22Rv1 (cell line): Measurements from ENCODE around the gene PCDHGA6.

Experiments used
- CTCF ChIP-seq: fragments of 450-650 bp; IDR thresholded peaks from 2 replicates; pipeline ENCODE4 v1.5.1; 2017; ENCODE audit warnings: mild to moderate bottlenecking
- ZFX ChIP-seq: fragments of 450-650 bp; IDR thresholded peaks from 2 replicates; pipeline ENCODE4 v1.6.1; 2017; ENCODE audit warnings: antibody characterized with exemption, borderline replicate concordance

DNA sequence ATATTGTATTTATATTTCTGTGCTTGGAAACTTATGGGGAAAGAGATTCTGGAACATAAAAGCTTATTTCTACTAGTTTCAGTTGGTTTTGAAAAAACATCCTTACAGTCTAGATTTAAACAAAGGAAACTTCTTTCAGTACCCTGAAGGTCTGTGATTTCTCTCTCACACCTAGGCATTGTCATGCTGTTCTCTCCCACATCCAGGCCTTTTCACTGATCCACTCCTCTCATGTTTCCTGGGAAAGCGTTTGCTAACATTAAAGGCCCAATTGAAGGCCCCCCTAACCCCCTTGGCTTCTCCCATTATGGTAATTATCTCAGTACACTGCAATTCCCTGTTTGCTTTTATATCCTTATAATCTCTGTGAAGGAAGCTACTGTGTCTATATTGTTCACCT, 30.9 kb upstream of the PCDHGA6 start:
- TF ChIP-seq CTCF (no peak), ZFX (no peak)
